ENCODE data around the gene RAB11FIP4.
A peak's percentile ranks its signal among the peaks of the same experiment; 100 is the strongest.

RAB11FIP4 gene

GRCh38 chr17:31531336-31531980 lies 140.0 kb downstream of the RAB11FIP4 start:
- Mint-ChIP-seq H3K9me3 (no peaks in the 10 kb centered on the region), H3K4me1 (ENCODE audit: low read depth) (peaks cover 5% of the 10 kb centered on the region), H3K27ac (no peak overlapping the region), H3K36me3 (ENCODE audit: low read depth) (peaks cover 22% of the 10 kb centered on the region), H3K27me3 (ENCODE audit: low read depth) (no peaks in the 10 kb centered on the region), H3K4me3 (no peak overlapping the region)
- DNase-seq (ENCODE audit: low spot score): no peak

DNA sequence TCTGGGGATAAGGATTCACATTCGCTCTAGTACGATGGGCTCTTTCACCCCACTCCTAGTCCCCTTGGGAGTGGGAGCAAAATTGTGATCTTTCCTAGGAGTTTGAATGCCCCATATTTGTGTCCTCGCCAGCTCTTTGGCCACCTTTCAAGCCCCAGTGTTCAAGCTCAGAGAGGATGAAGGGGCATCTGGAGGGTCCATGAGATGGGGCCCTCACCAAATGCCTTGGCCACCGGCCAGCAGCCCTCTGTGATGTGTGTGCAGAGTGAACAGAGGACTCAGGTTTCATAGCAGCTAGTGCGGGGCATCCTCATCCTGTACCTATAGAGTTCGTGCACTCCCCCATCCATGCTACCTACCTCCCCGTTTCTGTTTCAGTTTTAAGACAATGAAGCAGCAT lies 140.6 kb downstream of the RAB11FIP4 start:
- Mint-ChIP-seq H3K27ac (no peak overlapping the region), H3K36me3 (ENCODE audit: low read depth) (peaks cover 22% of the 10 kb centered on the region), H3K4me3 (no peak overlapping the region), H3K9me3 (no peaks in the 10 kb centered on the region), H3K27me3 (ENCODE audit: low read depth) (no peaks in the 10 kb centered on the region), H3K4me1 (ENCODE audit: low read depth) (peaks cover 6% of the 10 kb centered on the region)
- no peak for DNase-seq (ENCODE audit: low spot score)

DNA sequence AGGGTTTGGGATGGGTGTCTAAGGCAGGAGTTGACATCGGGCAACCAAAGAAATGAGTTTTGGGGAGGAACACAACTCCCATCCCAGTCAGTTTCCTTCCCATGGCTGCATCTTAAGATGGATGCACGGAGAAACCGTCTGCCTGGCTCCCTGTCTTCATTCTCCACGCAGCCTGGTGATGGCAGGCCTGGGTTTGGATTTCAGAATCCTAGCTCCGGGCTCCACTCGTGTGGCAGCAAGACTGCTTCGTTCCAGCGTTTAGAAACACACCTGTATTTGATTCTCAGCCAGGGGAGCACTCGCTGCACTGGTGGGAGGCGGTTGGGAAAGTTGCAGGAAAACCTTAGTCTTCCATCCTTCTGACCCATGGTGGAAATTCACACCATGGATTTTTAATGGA lies 141.1 kb downstream of the RAB11FIP4 start:
- no peaks in the 10 kb centered on the region for H3K27me3 Mint-ChIP-seq (ENCODE audit: low read depth)
- peaks cover 22% of the 10 kb centered on the region for H3K36me3 Mint-ChIP-seq (ENCODE audit: low read depth)
- DNase-seq (ENCODE audit: low spot score): no peak
- peaks cover 8% of the 10 kb centered on the region for H3K4me1 Mint-ChIP-seq (ENCODE audit: low read depth)
- H3K9me3 Mint-ChIP-seq: no peaks in the 10 kb centered on the region
- H3K4me3 Mint-ChIP-seq: no peak overlapping the region
- no peak overlapping the region for H3K27ac Mint-ChIP-seq

- DNase-seq (ENCODE audit: low spot score): peak; percentile 36
- H3K27ac Mint-ChIP-seq: no peak overlapping the region
- H3K36me3 Mint-ChIP-seq (ENCODE audit: low read depth): peaks cover 22% of the 10 kb centered on the region
- H3K4me3 Mint-ChIP-seq: no peak overlapping the region
- peaks cover 8% of the 10 kb centered on the region for H3K4me1 Mint-ChIP-seq (ENCODE audit: low read depth)
- H3K27me3 Mint-ChIP-seq (ENCODE audit: low read depth): no peaks in the 10 kb centered on the region
- no peaks in the 10 kb centered on the region for H3K9me3 Mint-ChIP-seq
Observed at GRCh38 chr17:31533546-31534155, 142.2 kb downstream of the RAB11FIP4 start.

DNA sequence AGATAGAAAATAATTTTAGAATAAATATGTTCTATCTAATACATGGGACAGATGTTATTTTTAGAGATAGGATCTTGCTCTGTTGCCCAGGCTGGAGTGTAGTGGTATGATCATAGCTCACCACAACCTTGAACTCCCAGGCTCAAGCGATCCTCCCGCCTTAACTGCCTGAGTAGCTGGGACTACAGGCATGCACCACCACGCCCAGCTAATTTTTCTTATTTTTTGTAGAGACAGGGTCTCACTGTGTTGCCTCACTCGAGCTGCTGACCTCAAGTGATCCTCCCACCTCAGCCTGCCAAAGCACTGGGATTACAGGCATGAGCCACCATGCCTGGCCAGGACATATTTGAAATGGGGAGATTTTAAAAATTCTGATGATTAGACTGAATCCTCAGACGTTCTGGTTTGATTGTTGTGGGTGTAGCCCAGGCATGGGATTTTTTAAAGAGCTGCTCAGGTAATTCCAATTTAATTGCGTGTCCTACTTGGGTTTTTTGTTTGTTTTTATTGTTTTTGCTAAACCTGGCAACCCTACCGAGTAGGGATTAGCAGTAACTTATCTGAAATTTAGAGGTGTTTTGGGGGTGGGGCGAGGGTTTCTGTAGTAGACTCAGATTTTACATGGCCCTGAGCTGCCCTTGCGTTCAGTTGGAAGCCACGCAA lies 142.9 kb downstream of the RAB11FIP4 start:
- H3K27me3 Mint-ChIP-seq (ENCODE audit: low read depth): no peaks in the 10 kb centered on the region
- H3K27ac Mint-ChIP-seq: no peak overlapping the region
- peaks cover 8% of the 10 kb centered on the region for H3K4me1 Mint-ChIP-seq (ENCODE audit: low read depth)
- H3K9me3 Mint-ChIP-seq: no peaks in the 10 kb centered on the region
- H3K4me3 Mint-ChIP-seq: no peak overlapping the region
- H3K36me3 Mint-ChIP-seq (ENCODE audit: low read depth): peaks cover 21% of the 10 kb centered on the region
- no peak for DNase-seq (ENCODE audit: low spot score)

- H3K27ac Mint-ChIP-seq: no peak overlapping the region
- no peaks in the 10 kb centered on the region for H3K9me3 Mint-ChIP-seq
- H3K36me3 Mint-ChIP-seq (ENCODE audit: low read depth): peaks cover 17% of the 10 kb centered on the region
- H3K4me3 Mint-ChIP-seq: no peak overlapping the region
- peaks cover 8% of the 10 kb centered on the region for H3K4me1 Mint-ChIP-seq (ENCODE audit: low read depth)
- H3K27me3 Mint-ChIP-seq (ENCODE audit: low read depth): no peaks in the 10 kb centered on the region
- DNase-seq (ENCODE audit: low spot score): no peak
Observed at GRCh38 chr17:31535581-31535981, 144.1 kb downstream of the RAB11FIP4 start.

GRCh38 chr17:31536451-31536850 lies 145.0 kb downstream of the RAB11FIP4 start:
- Mint-ChIP-seq H3K4me3 (no peak overlapping the region), H3K27me3 (ENCODE audit: low read depth) (no peaks in the 10 kb centered on the region), H3K36me3 (ENCODE audit: low read depth) (peaks cover 13% of the 10 kb centered on the region), H3K4me1 (ENCODE audit: low read depth) (peaks cover 8% of the 10 kb centered on the region), H3K27ac (no peak overlapping the region), H3K9me3 (no peaks in the 10 kb centered on the region)
- DNase-seq (ENCODE audit: low spot score): no peak

- Mint-ChIP-seq H3K4me1 (ENCODE audit: low read depth) (peaks cover 8% of the 10 kb centered on the region), H3K27me3 (ENCODE audit: low read depth) (no peaks in the 10 kb centered on the region), H3K27ac (no peak overlapping the region), H3K9me3 (no peaks in the 10 kb centered on the region), H3K36me3 (ENCODE audit: low read depth) (peaks cover 5% of the 10 kb centered on the region), H3K4me3 (no peak overlapping the region)
- no peak for DNase-seq (ENCODE audit: low spot score)
Observed at GRCh38 chr17:31537565-31538011, 146.1 kb downstream of the RAB11FIP4 start.

GRCh38 chr17:31538080-31538762 lies 146.7 kb downstream of the RAB11FIP4 start:
- Mint-ChIP-seq H3K36me3 (ENCODE audit: low read depth) (peaks cover 3% of the 10 kb centered on the region), H3K27me3 (ENCODE audit: low read depth) (no peaks in the 10 kb centered on the region), H3K9me3 (no peaks in the 10 kb centered on the region), H3K4me1 (ENCODE audit: low read depth) (peaks cover 8% of the 10 kb centered on the region), H3K27ac (no peak overlapping the region), H3K4me3 (no peak overlapping the region)
- no peak for DNase-seq (ENCODE audit: low spot score)

DNA sequence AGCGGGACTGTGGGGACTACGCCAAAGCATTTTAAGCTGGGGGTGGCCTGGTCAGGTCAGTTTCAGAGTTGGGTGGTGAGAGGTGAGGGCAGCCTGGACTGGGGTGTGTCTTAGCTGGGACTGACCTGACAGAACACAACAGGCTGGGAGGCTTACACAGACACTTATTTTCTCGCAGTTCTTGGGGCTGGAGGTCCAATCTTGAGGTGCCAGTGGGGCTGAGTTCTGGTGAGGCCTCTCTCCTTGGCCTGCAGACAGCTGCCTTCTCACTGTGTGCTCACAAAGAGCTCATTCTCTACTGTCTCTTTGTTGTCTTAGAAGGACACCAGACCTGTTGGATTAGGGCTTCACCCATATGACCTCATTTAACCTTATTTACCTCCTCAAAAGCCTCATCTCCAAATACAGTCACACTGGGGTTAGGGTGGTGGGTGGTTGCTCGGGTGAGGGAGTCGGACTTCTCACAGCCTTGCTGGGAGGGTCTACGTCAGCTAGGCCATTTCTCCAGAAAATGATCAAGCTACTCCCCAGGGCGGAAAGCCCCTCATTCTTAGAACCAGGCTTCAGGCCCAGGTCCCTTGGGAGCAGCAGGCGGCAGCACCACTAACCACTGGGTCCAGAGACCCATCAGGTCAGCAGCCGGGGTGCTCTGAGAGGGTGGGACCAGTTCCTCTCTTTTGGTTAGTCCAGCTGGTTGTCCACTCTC lies 149.3 kb downstream of the RAB11FIP4 start:
- Mint-ChIP-seq H3K27me3 (ENCODE audit: low read depth) (no peaks in the 10 kb centered on the region), H3K4me3 (no peak overlapping the region), H3K4me1 (ENCODE audit: low read depth) (peaks cover 4% of the 10 kb centered on the region), H3K27ac (no peak overlapping the region), H3K9me3 (no peaks in the 10 kb centered on the region), H3K36me3 (ENCODE audit: low read depth) (no peaks in the 10 kb centered on the region)
- no peak for DNase-seq (ENCODE audit: low spot score)

- Mint-ChIP-seq H3K36me3 (ENCODE audit: low read depth) (no peaks in the 10 kb centered on the region), H3K9me3 (no peaks in the 10 kb centered on the region), H3K27me3 (ENCODE audit: low read depth) (no peaks in the 10 kb centered on the region), H3K4me3 (no peak overlapping the region), H3K27ac (no peak overlapping the region), H3K4me1 (ENCODE audit: low read depth) (peaks cover 3% of the 10 kb centered on the region)
- DNase-seq (ENCODE audit: low spot score): no peak
Observed at GRCh38 chr17:31541559-31541958, 150.1 kb downstream of the RAB11FIP4 start.

DNA sequence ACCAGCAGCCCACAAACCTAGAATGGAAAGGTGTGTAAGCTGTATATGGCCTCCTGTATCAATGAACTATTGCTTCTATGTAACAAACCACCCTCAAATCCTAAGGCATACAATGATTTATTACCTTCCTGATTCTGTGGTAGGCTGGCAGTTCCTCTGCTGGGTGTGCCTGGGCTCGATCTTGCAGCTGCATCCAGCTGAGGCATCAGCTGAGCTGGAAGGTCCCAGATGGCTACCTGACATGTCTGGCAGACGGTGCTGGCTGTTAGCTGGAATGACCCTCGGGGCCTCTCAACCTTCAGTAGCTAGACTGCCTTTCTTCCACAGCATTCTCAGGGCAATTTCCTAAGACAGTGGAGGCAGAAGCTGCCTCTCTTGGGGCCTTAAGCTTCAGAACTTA lies 152.7 kb downstream of the RAB11FIP4 start:
- no peaks in the 10 kb centered on the region for H3K36me3 Mint-ChIP-seq (ENCODE audit: low read depth)
- DNase-seq (ENCODE audit: low spot score): no peak
- H3K27me3 Mint-ChIP-seq (ENCODE audit: low read depth): no peaks in the 10 kb centered on the region
- H3K4me1 Mint-ChIP-seq (ENCODE audit: low read depth): peaks cover 10% of the 10 kb centered on the region
- H3K9me3 Mint-ChIP-seq: no peaks in the 10 kb centered on the region
- no peak overlapping the region for H3K4me3 Mint-ChIP-seq
- H3K27ac Mint-ChIP-seq: no peak overlapping the region

DNA sequence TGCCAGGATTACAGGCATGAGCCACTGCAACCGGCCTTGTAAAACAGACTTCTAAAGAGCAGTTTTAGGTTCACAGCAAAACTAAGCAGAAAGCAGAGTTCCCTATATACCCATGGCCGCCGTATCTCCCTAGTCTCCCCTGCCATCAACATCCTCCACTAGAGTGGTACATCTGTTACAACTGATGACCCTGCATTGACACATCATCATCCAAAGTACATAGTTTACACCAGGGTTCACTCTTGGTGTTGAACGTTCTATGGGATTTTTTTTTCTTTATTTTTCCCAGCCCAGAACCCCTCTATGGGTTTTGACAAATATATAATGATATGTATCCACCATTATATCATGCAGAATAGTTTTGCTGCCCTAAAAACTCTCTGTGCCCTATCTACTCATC lies 155.2 kb downstream of the RAB11FIP4 start:
- Mint-ChIP-seq H3K36me3 (ENCODE audit: low read depth) (no peaks in the 10 kb centered on the region), H3K4me3 (no peak overlapping the region), H3K27me3 (ENCODE audit: low read depth) (peaks cover 5% of the 10 kb centered on the region), H3K4me1 (ENCODE audit: low read depth) (peaks cover 17% of the 10 kb centered on the region), H3K9me3 (no peaks in the 10 kb centered on the region), H3K27ac (no peak overlapping the region)
- no peak for DNase-seq (ENCODE audit: low spot score)
